ENCODE data around the gene CDHR3.

DNA sequence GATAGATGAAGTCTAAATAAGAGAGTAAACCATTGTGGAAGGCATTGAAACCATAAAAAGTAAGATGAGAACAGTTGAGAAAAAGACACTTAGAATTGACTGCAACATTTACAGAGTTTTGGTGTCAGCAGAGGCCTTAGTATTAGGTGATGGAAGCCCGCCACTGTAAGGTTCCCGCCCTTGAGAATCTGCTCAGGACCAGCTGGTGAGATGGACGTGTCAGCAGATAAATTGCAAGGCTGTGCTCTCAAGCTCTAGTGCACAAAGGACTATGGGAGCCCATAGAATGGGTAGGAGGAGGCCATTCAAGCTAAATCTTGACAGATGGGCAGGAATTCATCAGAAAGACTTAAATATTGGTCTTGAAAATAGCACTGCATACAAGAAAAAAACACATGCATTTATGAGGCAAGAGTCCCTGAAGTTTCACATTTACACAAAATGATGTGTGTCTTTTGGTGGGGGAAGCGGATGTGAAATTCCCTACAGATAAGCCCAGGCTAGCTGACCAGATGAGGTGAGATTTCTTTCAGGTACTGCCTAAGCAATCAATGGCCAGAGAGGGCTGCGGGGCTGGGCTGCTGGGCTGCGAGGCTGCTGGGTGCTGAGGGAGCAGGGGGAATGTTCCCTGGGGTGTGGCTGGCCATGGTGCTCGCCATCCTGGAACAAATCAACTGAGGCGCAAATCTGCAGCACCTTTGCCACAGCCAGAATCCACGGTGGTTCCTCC, 106.6 kb downstream of the CDHR3 start:
- TF ChIP-seq, protein P1, sequence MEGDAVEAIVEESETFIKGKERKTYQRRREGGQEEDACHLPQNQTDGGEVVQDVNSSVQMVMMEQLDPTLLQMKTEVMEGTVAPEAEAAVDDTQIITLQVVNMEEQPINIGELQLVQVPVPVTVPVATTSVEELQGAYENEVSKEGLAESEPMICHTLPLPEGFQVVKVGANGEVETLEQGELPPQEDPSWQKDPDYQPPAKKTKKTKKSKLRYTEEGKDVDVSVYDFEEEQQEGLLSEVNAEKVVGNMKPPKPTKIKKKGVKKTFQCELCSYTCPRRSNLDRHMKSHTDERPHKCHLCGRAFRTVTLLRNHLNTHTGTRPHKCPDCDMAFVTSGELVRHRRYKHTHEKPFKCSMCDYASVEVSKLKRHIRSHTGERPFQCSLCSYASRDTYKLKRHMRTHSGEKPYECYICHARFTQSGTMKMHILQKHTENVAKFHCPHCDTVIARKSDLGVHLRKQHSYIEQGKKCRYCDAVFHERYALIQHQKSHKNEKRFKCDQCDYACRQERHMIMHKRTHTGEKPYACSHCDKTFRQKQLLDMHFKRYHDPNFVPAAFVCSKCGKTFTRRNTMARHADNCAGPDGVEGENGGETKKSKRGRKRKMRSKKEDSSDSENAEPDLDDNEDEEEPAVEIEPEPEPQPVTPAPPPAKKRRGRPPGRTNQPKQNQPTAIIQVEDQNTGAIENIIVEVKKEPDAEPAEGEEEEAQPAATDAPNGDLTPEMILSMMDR (IDR thresholded peaks at IDR 0.05) = no peak
- TF ChIP-seq POLR2A (IDR thresholded peaks at IDR 0.05) = no peak
- no peak for TF ChIP-seq POLR2AphosphoS5 (IDR thresholded peaks at IDR 0.05)

All from gastroesophageal sphincter (tissue), 3 donors.